ENCODE results near the gene TRIP13.
"Not testable (repeated sequence)": the region's sequence is repeated elsewhere in the genome, so short reads cannot be mapped to it uniquely, and the experiment has no call there.

The TRIP13 gene

GRCh38 chr5:878125-878524 is 14.6 kb upstream of the TRIP13 start:
- peaks cover 28% of the 10 kb centered on the region for H3K36me3 ChIP-seq (ENCODE audit: control insufficient read depth, insufficient read depth, low read length)
- no peak overlapping the region for H3K4me3 ChIP-seq (replicated peaks; ENCODE audit: low read depth, low read length)
- TF ChIP-seq CTCF (IDR thresholded peaks at IDR 0.05; ENCODE audit: insufficient read depth, low read length, poor library complexity, severe bottlenecking), result no peak
- no peak for DNase-seq (ENCODE audit: extremely low read depth, insufficient read length)
- H3K27me3 ChIP-seq (replicated peaks; ENCODE audit: control insufficient read depth, insufficient read depth, low read length), result no peaks in the 10 kb centered on the region

- not testable (repeated sequence) for H3K4me3 ChIP-seq (replicated peaks; ENCODE audit: low read depth, low read length); H3K27me3 ChIP-seq (replicated peaks; ENCODE audit: control insufficient read depth, insufficient read depth, low read length); DNase-seq (ENCODE audit: extremely low read depth, insufficient read length)
- peaks cover 32% of the 10 kb centered on the region for H3K36me3 ChIP-seq (ENCODE audit: control insufficient read depth, insufficient read depth, low read length)
Measured at GRCh38 chr5:878677-879076, 14.0 kb upstream of the TRIP13 start.

GRCh38 chr5:880816-881550 is 11.7 kb upstream of the TRIP13 start:
- no peak for DNase-seq (ENCODE audit: extremely low read depth, insufficient read length)
- no peak for TF ChIP-seq CTCF (IDR thresholded peaks at IDR 0.05; ENCODE audit: insufficient read depth, low read length, poor library complexity, severe bottlenecking)
- H3K27me3 ChIP-seq (replicated peaks; ENCODE audit: control insufficient read depth, insufficient read depth, low read length), result no peaks in the 10 kb centered on the region
- no peak overlapping the region for H3K4me3 ChIP-seq (replicated peaks; ENCODE audit: low read depth, low read length)
- peaks cover 43% of the 10 kb centered on the region for H3K36me3 ChIP-seq (ENCODE audit: control insufficient read depth, insufficient read depth, low read length)

- no peak for DNase-seq (ENCODE audit: extremely low read depth, insufficient read length)
- no peak for TF ChIP-seq CTCF (IDR thresholded peaks at IDR 0.05; ENCODE audit: insufficient read depth, low read length, poor library complexity, severe bottlenecking)
- Histone ChIP-seq H3K27me3 (replicated peaks; ENCODE audit: control insufficient read depth, insufficient read depth, low read length) (no peaks in the 10 kb centered on the region), H3K36me3 (ENCODE audit: control insufficient read depth, insufficient read depth, low read length) (peaks cover 47% of the 10 kb centered on the region), H3K4me3 (replicated peaks; ENCODE audit: low read depth, low read length) (no peak overlapping the region)
Measured at GRCh38 chr5:881551-881935, 11.1 kb upstream of the TRIP13 start.

- no peak for TF ChIP-seq CTCF (IDR thresholded peaks at IDR 0.05; ENCODE audit: insufficient read depth, low read length, poor library complexity, severe bottlenecking)
- Histone ChIP-seq H3K36me3 (ENCODE audit: control insufficient read depth, insufficient read depth, low read length) (peaks cover 51% of the 10 kb centered on the region), H3K4me3 (replicated peaks; ENCODE audit: low read depth, low read length) (no peak overlapping the region), H3K27me3 (replicated peaks; ENCODE audit: control insufficient read depth, insufficient read depth, low read length) (no peaks in the 10 kb centered on the region)
- DNase-seq (ENCODE audit: extremely low read depth, insufficient read length), result no peak
Measured at GRCh38 chr5:882253-883183, 10.2 kb upstream of the TRIP13 start.

Measured in GM06990 (cell line).